Naive B cell (primary cell): Measurements from ENCODE around the gene ATP4A. TPM values are rescaled to one million over a fixed set of nuclear protein-coding genes. Genes with fewer than 3 reads are reported as not detected.

Experiments
- ATAC-seq, 2 donors: fragments of 150-1000 bp; cut with Tn5 transposase; 2 replicates each; pipeline ENCODE4 v1.10.0; 2021; ENCODE audit warnings: low read depth in 2 of 2, mild to moderate bottlenecking in 2 of 2, moderate library complexity in 2 of 2
- DNase-seq: peaks from one replicate; pipeline ENCODE4 v3.0.0; 2022
- H3K27ac Mint-ChIP-seq, 6 donors: one replicate each; pipeline ENCODE4 v1.8.0; 2020 to 2022; ENCODE audit warnings: mild to moderate bottlenecking in 6 of 6, mixed read lengths in 6 of 6, moderate library complexity in 5 of 6, inconsistent platforms in 2 of 6
- H3K27me3 Mint-ChIP-seq, 3 donors: one replicate each; pipeline ENCODE4 v1.8.0; 2021 to 2022; ENCODE audit warnings: mixed read lengths in 3 of 3, mild to moderate bottlenecking in 1 of 3
- H3K36me3 Mint-ChIP-seq, 2 donors: one replicate each; pipeline ENCODE4 v1.8.0; 2020 to 2022; ENCODE audit warnings: mixed read lengths in 2 of 2, inconsistent platforms in 1 of 2, mild to moderate bottlenecking in 1 of 2
- H3K4me1 Mint-ChIP-seq, 3 donors: one replicate each; pipeline ENCODE4 v1.8.0; 2020 to 2022; ENCODE audit warnings: mixed read lengths in 3 of 3, inconsistent platforms in 1 of 3, mild to moderate bottlenecking in 1 of 3, moderate library complexity in 1 of 3
- H3K4me3 Mint-ChIP-seq, 8 donors: one replicate each; pipeline ENCODE4 v1.8.0; 2020 to 2022; ENCODE audit warnings: mild to moderate bottlenecking in 8 of 8, mixed read lengths in 8 of 8, moderate library complexity in 8 of 8, inconsistent platforms in 2 of 8
- H3K9me3 Mint-ChIP-seq, 7 donors: one replicate each; pipeline ENCODE4 v1.8.0; 2020 to 2022; ENCODE audit warnings: mixed read lengths in 7 of 7, mild to moderate bottlenecking in 5 of 7, inconsistent platforms in 2 of 7, moderate library complexity in 1 of 7
- polyA plus RNA-seq, 6 donors: library from polyadenylated mRNA; unstranded; fragments of 300-500 nt; fragmentation: Illumina TruSeq; gene quantifications; one replicate each; pipeline ENCODE4 v1.2.3, GENCODE V29; 2021; ENCODE audit warnings: low read depth in 6 of 6

Gene ATP4A
- polyA plus RNA-seq, 6 donors from 2014 or later: not detected

DNA sequence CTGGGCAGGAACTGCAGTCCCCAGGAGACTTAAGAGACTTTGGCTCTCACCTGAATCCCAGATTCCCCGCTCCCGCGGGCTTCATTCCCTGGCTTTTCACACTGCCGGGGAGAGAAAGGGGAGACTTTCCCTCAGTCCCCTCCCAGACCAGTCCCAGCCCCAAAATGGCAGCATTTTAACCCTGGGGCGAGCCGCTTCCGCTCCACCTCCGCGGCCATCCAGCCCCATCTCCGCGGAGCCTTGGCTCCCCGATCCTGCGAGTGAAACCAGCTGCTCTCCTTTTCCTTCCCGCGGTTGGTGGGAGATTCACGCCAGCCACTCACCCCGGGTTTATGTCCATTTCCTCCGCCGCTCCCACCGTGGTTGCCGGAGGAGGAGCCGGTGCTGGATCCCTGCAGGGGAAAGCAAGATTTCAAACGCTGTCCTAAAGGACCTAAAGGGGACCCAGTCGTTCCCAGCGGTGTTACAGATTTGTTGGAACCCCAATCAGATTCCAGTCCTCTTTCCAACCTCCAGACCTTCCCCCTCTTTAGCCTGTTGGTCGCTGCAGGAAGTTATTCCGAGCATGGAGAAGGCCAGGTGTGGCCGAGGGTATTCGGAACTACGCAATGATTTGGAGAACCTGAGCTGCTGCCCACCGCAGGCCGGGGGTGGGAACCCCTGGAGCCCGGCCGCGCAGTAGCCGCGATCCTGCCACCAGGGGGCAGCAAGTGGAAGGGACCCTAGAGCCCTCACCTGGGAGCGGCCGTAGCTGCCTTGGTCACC lies 53.4 kb downstream of the ATP4A start:
- peaks cover 12 to 19% (median 14%) of the 10 kb centered on the region in 3 donors for H3K4me1 Mint-ChIP-seq
- ATAC-seq: peak; percentile 84 to 87
- peaks cover 0 to 2% (median 0%) of the 10 kb centered on the region in 7 donors for H3K9me3 Mint-ChIP-seq
- peak overlapping the region in 7 of 8 donors; percentile 45 to 77 (median 66) for H3K4me3 Mint-ChIP-seq
- peak overlapping the region in 3 of 6 donors; percentile 11 to 91 (median 26) for H3K27ac Mint-ChIP-seq
- no peaks in the 10 kb centered on the region for H3K36me3 Mint-ChIP-seq
- DNase-seq: peak; percentile 68
- peaks cover 36 to 89% (median 84%) of the 10 kb centered on the region in 3 donors for H3K27me3 Mint-ChIP-seq

GRCh38 chr19:35509018-35509652 lies 54.3 kb downstream of the ATP4A start:
- peaks cover 0 to 2% (median 0%) of the 10 kb centered on the region in 7 donors for H3K9me3 Mint-ChIP-seq
- peak overlapping the region in 5 of 8 donors; percentile 31 to 77 (median 68) for H3K4me3 Mint-ChIP-seq
- no peak overlapping the region for H3K27ac Mint-ChIP-seq
- H3K4me1 Mint-ChIP-seq: peaks cover 8 to 19% (median 14%) of the 10 kb centered on the region in 3 donors
- H3K36me3 Mint-ChIP-seq: no peaks in the 10 kb centered on the region
- DNase-seq (no peak), ATAC-seq (peak; percentile 56 to 62)
- peaks cover 30 to 86% (median 80%) of the 10 kb centered on the region in 3 donors for H3K27me3 Mint-ChIP-seq

- Mint-ChIP-seq H3K4me3 (no peak overlapping the region), H3K9me3 (peaks cover 0 to 2% (median 0%) of the 10 kb centered on the region in 7 donors), H3K27me3 (peaks cover 30 to 84% (median 76%) of the 10 kb centered on the region in 3 donors), H3K36me3 (no peaks in the 10 kb centered on the region), H3K27ac (no peak overlapping the region), H3K4me1 (peaks cover 8 to 19% (median 14%) of the 10 kb centered on the region in 3 donors)
- no peak for ATAC-seq
- no peak for DNase-seq
Observed at GRCh38 chr19:35508129-35508528, 55.3 kb downstream of the ATP4A start.

DNA sequence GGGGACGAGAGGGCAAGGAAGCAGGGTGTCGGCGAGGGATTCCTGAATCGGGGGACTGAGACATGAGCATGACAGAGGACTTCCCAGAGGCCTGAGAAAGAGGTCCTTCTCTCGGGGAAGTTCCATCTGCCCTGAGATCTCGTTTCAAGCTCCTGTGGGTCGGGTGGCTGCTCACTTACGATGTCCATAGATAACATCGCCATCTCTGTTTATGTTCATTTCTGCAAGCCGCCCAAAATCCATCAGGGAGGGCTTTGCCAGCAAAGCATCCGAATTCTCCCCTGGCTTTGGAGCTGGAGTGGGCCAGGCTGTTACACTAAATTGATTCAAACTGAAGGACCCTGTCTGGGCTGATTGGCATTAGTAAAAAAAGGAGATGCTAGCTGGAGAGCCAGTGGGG lies 55.9 kb downstream of the ATP4A start:
- Mint-ChIP-seq H3K27ac (no peak overlapping the region), H3K4me3 (no peak overlapping the region), H3K36me3 (no peaks in the 10 kb centered on the region), H3K9me3 (peaks cover 0 to 2% (median 0%) of the 10 kb centered on the region in 7 donors), H3K4me1 (peaks cover 8 to 19% (median 14%) of the 10 kb centered on the region in 3 donors), H3K27me3 (peaks cover 24 to 83% (median 76%) of the 10 kb centered on the region in 3 donors)
- DNase-seq (no peak), ATAC-seq (no peak)

DNA sequence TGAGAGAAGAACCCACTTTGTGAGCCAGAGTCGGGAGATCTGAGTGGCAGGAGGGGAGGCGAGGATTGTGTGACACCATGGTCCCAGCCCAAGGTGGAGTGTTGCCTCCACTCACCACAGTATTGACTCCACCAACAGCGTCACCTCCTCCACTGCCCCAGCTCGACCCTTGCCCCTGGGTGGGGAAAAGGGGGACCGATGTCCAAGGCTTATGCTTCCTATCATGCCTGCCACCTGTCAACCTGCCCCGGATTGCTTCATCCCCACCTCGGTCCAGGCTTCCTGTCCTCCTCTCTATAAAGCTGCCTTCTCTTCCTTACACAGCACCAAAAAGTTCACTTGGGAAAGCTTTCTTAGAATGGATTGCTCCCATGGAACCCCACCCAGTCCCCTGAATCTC lies 57.4 kb downstream of the ATP4A start:
- Mint-ChIP-seq H3K9me3 (peaks cover 0 to 2% (median 0%) of the 10 kb centered on the region in 7 donors), H3K36me3 (no peaks in the 10 kb centered on the region), H3K27me3 (peaks cover 24 to 83% (median 70%) of the 10 kb centered on the region in 3 donors), H3K4me3 (peak overlapping the region in 1 of 8 donors; percentile 30), H3K27ac (no peak overlapping the region), H3K4me1 (peaks cover 8 to 16% (median 14%) of the 10 kb centered on the region in 3 donors)
- no peak for DNase-seq
- ATAC-seq: no peak

DNA sequence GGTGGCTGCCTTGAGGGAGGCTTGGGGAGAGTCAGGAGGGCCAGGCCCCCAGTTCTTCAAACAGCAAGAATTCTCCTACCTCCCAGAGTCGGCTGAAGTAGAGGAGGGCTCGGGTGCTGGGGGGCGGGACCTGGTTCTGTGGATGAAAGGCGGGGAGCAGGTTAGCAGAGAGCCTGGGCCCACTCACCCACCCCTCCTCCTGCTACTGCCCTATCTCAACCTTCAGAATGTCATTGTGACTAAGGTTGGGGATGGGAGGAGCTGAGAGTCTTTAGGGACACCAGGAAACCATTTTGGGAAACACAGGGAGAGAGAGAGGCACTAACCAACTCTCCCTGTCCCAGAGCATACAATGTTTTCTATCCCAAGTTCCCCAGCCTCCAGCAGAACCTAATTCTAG lies 60.7 kb downstream of the ATP4A start:
- ATAC-seq (no peak), DNase-seq (no peak)
- peaks cover 0 to 2% (median 0%) of the 10 kb centered on the region in 7 donors for H3K9me3 Mint-ChIP-seq
- H3K4me3 Mint-ChIP-seq: no peak overlapping the region
- peaks cover 21 to 69% (median 61%) of the 10 kb centered on the region in 3 donors for H3K27me3 Mint-ChIP-seq
- no peak overlapping the region for H3K27ac Mint-ChIP-seq
- H3K4me1 Mint-ChIP-seq: no peaks in the 10 kb centered on the region
- no peaks in the 10 kb centered on the region for H3K36me3 Mint-ChIP-seq

DNA sequence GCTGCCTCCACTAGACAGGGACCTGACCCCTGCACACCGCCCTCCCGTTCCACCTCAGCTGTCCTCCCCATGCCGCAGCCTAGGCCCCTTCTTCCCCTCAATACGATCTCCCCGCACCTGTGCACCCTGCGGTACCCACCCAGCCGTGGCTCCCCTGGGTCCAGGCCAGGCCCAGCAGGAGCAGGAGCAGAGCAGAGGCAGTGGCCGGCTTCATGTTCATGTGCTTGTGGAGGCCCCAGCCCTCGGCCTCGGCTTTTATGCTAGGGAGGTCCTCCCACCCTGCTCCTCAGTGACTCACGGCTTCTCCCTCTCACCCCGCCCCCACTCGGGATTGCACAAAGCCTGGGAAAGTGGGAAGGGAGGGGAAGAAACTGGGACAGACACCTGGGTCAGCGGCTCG lies 61.8 kb downstream of the ATP4A start:
- Mint-ChIP-seq H3K4me3 (no peak overlapping the region), H3K36me3 (no peaks in the 10 kb centered on the region), H3K27me3 (peaks cover 24 to 58% (median 56%) of the 10 kb centered on the region in 3 donors), H3K27ac (no peak overlapping the region), H3K9me3 (peaks cover 0 to 2% (median 0%) of the 10 kb centered on the region in 7 donors), H3K4me1 (no peaks in the 10 kb centered on the region)
- DNase-seq (no peak), ATAC-seq (no peak)

- no peak overlapping the region for H3K4me3 Mint-ChIP-seq
- H3K9me3 Mint-ChIP-seq: peaks cover 0 to 2% (median 0%) of the 10 kb centered on the region in 7 donors
- no peaks in the 10 kb centered on the region for H3K36me3 Mint-ChIP-seq
- peaks cover 16 to 48% (median 47%) of the 10 kb centered on the region in 3 donors for H3K27me3 Mint-ChIP-seq
- H3K27ac Mint-ChIP-seq: no peak overlapping the region
- DNase-seq (no peak), ATAC-seq (no peak)
- peaks cover 0 to under 1% (median 0%) of the 10 kb centered on the region in 3 donors for H3K4me1 Mint-ChIP-seq
Observed at GRCh38 chr19:35500611-35501010, 62.8 kb downstream of the ATP4A start.

Other genes with a start within 250 kb of the ATP4A start
- 100 to 1,000 TPM; 364 to 971 (median 552) TPM for gene CD22, start 234.5 kb downstream of the ATP4A start, polyA plus RNA-seq
- 1 to 10 TPM in 2 of 6 donors, under 1 TPM in 4; 0.14 to 1.9 (median 0.75) TPM for gene FFAR1, start 215.8 kb downstream of the ATP4A start, polyA plus RNA-seq
- gene FFAR3, start 205.2 kb downstream of the ATP4A start, polyA plus RNA-seq: under 1 TPM in 1 of 6 donors, not detected in 5; 0.17 TPM
- gene GPR42, start 192.6 kb downstream of the ATP4A start, polyA plus RNA-seq: not detected
- not detected for gene FFAR2, start 115.4 kb downstream of the ATP4A start, polyA plus RNA-seq
- not detected for gene KRTDAP, start 73.2 kb downstream of the ATP4A start, polyA plus RNA-seq
- 1 to 10 TPM in 2 of 6 donors, not detected in 4; 2.6 to 3.1 TPM for gene DMKN, start 50.0 kb downstream of the ATP4A start, polyA plus RNA-seq
- not detected for gene SBSN, start 35.3 kb downstream of the ATP4A start, polyA plus RNA-seq
- gene GAPDHS, start 30.2 kb downstream of the ATP4A start, polyA plus RNA-seq: not detected
- gene TMEM147, start 18.0 kb downstream of the ATP4A start, polyA plus RNA-seq: 100 to 1,000 TPM; 153 to 293 (median 162) TPM
- not detected for gene PMIS2, start 22.5 kb upstream of the ATP4A start, polyA plus RNA-seq
- gene HAUS5, start 49.1 kb upstream of the ATP4A start, polyA plus RNA-seq: 1 to 10 TPM; 6.7 to 9.8 (median 8.6) TPM
- 10 to 100 TPM; 30.6 to 71.1 (median 50.9) TPM for gene RBM42, start 65.4 kb upstream of the ATP4A start, polyA plus RNA-seq
- gene ETV2, start 78.1 kb upstream of the ATP4A start, polyA plus RNA-seq: under 1 TPM in 1 of 6 donors, not detected in 5; 0.61 TPM
- gene COX6B1, start 84.7 kb upstream of the ATP4A start, polyA plus RNA-seq: 100 to 1,000 TPM; 623 to 732 (median 678) TPM
- gene UPK1A, start 102.9 kb upstream of the ATP4A start, polyA plus RNA-seq: not detected
- 1 to 10 TPM in 1 of 6 donors, under 1 TPM in 4, not detected in 1; 0.21 to 1.3 (median 0.70) TPM for gene ZBTB32, start 140.9 kb upstream of the ATP4A start, polyA plus RNA-seq
- 1 to 10 TPM in 2 of 6 donors, under 1 TPM in 4; 0.35 to 2.2 (median 0.76) TPM for gene KMT2B, start 154.3 kb upstream of the ATP4A start, polyA plus RNA-seq
- 100 to 1,000 TPM; 114 to 195 (median 134) TPM for gene IGFLR1, start 178.8 kb upstream of the ATP4A start, polyA plus RNA-seq
- gene U2AF1L4, start 181.8 kb upstream of the ATP4A start, polyA plus RNA-seq: 10 to 100 TPM; 26.1 to 41.0 (median 32.5) TPM
- gene PSENEN, start 182.0 kb upstream of the ATP4A start, polyA plus RNA-seq: 100 to 1,000 TPM in 2 of 6 donors, 10 to 100 TPM in 4; 82.4 to 105 (median 94.3) TPM
- 10 to 100 TPM in 3 of 6 donors, 1 to 10 TPM in 3; 8.1 to 17.9 (median 11.1) TPM for gene LIN37, start 184.9 kb upstream of the ATP4A start, polyA plus RNA-seq
- not detected for gene HSPB6, start 193.4 kb upstream of the ATP4A start, polyA plus RNA-seq
- 10 to 100 TPM in 1 of 6 donors, 1 to 10 TPM in 4, not detected in 1; 3.2 to 13.9 (median 9.0) TPM for gene PROSER3, start 194.5 kb upstream of the ATP4A start, polyA plus RNA-seq
- gene ARHGAP33, start 211.9 kb upstream of the ATP4A start, polyA plus RNA-seq: under 1 TPM in 1 of 6 donors, not detected in 5; 0.58 TPM
- not detected for gene PRODH2, start 249.2 kb upstream of the ATP4A start, polyA plus RNA-seq